ENCODE measurements around the gene PRDX2.
"Not testable (repeated sequence)": the region's sequence is repeated elsewhere in the genome, so short reads cannot be mapped to it uniquely, and the experiment has no call there.

The PRDX2 gene

GRCh38 chr19:12801466-12802266 is at the start of gene PRDX2, which contains the start of gene THSD8:
TSS of gene PRDX2 (minus strand) at chr19:12801800. CDS start at chr19:12801261, 539 bp downstream.
TSS of gene THSD8 (plus strand) at chr19:12802069. CDS start at chr19:12802072, 3 bp downstream.
- peak; percentile 93 for DNase-seq

- DNase-seq: peak; percentile 89
Measured at GRCh38 chr19:12847159-12848139, 45.8 kb upstream of the PRDX2 start.

GRCh38 chr19:12846613-12847012 is 45.0 kb upstream of the PRDX2 start:
- not testable (repeated sequence) for DNase-seq

GRCh38 chr19:12843999-12844732 is 42.6 kb upstream of the PRDX2 start:
- DNase-seq: no peak

GRCh38 chr19:12843328-12843727 is 41.7 kb upstream of the PRDX2 start:
- DNase-seq: no peak

- DNase-seq: no peak
Measured at GRCh38 chr19:12842511-12842910, 40.9 kb upstream of the PRDX2 start.

- peak; percentile 72 for DNase-seq
Measured at GRCh38 chr19:12841094-12841493, 39.5 kb upstream of the PRDX2 start.

- peak; percentile 93 for DNase-seq
Measured at GRCh38 chr19:12840091-12841079, 38.8 kb upstream of the PRDX2 start.

- peak; percentile 45 for DNase-seq
Measured at GRCh38 chr19:12838886-12839756, 37.5 kb upstream of the PRDX2 start.

- peak; percentile 79 for DNase-seq
Measured at GRCh38 chr19:12838182-12838885, 36.7 kb upstream of the PRDX2 start, which contains the start of gene MAST1. TSS of gene MAST1 (plus strand) at chr19:12838515. CDS start at chr19:12838573, 58 bp downstream.

GRCh38 chr19:12837225-12837624 is 35.6 kb upstream of the PRDX2 start:
- no peak for DNase-seq

- DNase-seq: no peak
Measured at GRCh38 chr19:12836529-12836863, 34.9 kb upstream of the PRDX2 start.

GRCh38 chr19:12834976-12835757 is 33.6 kb upstream of the PRDX2 start:
- DNase-seq: peak; percentile 61

GRCh38 chr19:12834566-12834943 is 33.0 kb upstream of the PRDX2 start, which contains the start of gene RTBDN:
TSS of gene RTBDN (minus strand) at chr19:12834579. CDS start at chr19:12829979, 4,600 bp downstream.
- DNase-seq: no peak

- DNase-seq: peak; percentile 58
Measured at GRCh38 chr19:12833738-12834565, 32.4 kb upstream of the PRDX2 start.

GRCh38 chr19:12833418-12833737 is 31.8 kb upstream of the PRDX2 start:
- no peak for DNase-seq

- peak; percentile 90 for DNase-seq
Measured at GRCh38 chr19:12828494-12828893, 26.9 kb upstream of the PRDX2 start.
